GM12801 (cell line): Measurements from ENCODE around the gene RRP1.

Experiments
- CTCF ChIP-seq: IDR thresholded peaks from one replicate; pipeline ENCODE4 v1.5.1; 2011; ENCODE audit warnings: control low read depth; ENCODE audit not compliant: insufficient read length; ENCODE audit errors: extremely low read depth

Gene RRP1

GRCh38 chr21:43846430-43846829 is 57.1 kb downstream of the RRP1 start:
- TF ChIP-seq CTCF: no peak

- no peak for TF ChIP-seq CTCF
Observed at GRCh38 chr21:43847301-43847700, 57.9 kb downstream of the RRP1 start.

GRCh38 chr21:43848771-43849170 is 59.4 kb downstream of the RRP1 start:
- no peak for TF ChIP-seq CTCF

GRCh38 chr21:43849532-43850299 is 60.3 kb downstream of the RRP1 start:
- no peak for TF ChIP-seq CTCF

GRCh38 chr21:43850728-43851295 is 61.4 kb downstream of the RRP1 start:
- TF ChIP-seq CTCF: no peak

GRCh38 chr21:43851593-43851992 is 62.2 kb downstream of the RRP1 start:
- TF ChIP-seq CTCF: no peak

GRCh38 chr21:43853851-43854772 is 64.7 kb downstream of the RRP1 start:
- no peak for TF ChIP-seq CTCF
